ENCODE data around the gene TRAFD1. TPM values are rescaled to one million over a fixed set of nuclear protein-coding genes. Genes with fewer than 3 reads are reported as not detected.

Gene TRAFD1, protein sequence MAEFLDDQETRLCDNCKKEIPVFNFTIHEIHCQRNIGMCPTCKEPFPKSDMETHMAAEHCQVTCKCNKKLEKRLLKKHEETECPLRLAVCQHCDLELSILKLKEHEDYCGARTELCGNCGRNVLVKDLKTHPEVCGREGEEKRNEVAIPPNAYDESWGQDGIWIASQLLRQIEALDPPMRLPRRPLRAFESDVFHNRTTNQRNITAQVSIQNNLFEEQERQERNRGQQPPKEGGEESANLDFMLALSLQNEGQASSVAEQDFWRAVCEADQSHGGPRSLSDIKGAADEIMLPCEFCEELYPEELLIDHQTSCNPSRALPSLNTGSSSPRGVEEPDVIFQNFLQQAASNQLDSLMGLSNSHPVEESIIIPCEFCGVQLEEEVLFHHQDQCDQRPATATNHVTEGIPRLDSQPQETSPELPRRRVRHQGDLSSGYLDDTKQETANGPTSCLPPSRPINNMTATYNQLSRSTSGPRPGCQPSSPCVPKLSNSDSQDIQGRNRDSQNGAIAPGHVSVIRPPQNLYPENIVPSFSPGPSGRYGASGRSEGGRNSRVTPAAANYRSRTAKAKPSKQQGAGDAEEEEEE
- polyA plus RNA-seq (67.6 and 75.6 TPM in 2 replicates), polyA minus RNA-seq (78.2 and 94.5 TPM in 2 replicates)

DNA sequence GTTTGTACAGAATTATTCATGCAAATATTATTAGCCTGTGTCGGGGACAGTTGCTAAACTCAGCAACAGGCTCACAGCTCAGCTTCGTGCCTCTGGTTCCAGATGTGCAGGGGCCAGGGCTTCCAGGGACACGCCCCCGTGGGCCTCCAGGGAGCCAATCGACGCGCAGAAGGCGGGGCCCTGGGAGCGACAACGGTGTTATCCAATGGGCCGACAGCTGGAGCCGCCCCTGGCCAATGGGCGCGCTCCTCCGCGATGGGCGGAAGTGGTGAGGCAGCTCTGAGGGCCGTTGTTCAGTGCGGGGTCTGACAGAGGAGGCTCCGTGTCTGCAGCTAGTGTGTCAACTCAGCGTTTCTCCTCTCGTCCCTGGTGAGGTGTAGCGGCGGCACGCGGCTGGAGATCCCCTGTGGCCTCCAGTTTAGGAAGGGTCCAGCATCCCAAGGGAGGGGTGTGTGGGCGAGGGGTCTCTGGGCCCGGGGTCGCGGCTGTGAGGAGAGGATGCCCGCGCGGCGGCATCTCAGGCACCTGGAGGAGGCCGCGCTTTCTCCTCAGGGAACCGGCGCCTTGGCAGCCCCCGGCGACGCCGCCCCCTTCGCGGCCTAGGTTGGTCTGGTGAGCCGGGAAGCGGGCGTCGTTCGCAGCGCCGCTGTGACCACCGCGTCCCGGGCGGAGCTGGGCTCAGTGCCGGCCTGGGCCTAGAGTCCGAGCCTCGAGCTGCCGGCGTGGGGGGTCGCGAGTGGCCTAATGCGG lies at the start of gene TRAFD1:
TRAFD1 (plus strand) TSS at position 311 of the 750 bp plus-strand sequence. CDS start 4,963 bp downstream, outside the sequence.
- Histone ChIP-seq H3K9ac (ENCODE audit: low read length) (peak within 1 kb of the TSS; percentile 93), H3K9me2 (ENCODE audit: insufficient read depth, low read length) (no peaks in the 10 kb centered on the region)

More for the DNA sequence above, at the start of gene TRAFD1:
- peak within 1 kb of the TSS; percentile 93 for H3K27ac ChIP-seq (ENCODE audit: low read length)
- TF ChIP-seq MXI1 (conservative IDR thresholded peaks at IDR 0.05; ENCODE audit: poor library complexity, severe bottlenecking), result peak; percentile 89
- peak; percentile 100 for TF ChIP-seq POLR2AphosphoS5 (IDR thresholded peaks at IDR 0.05)
- no peak for TF ChIP-seq EZH2 (IDR thresholded peaks at IDR 0.05; ENCODE audit: borderline replicate concordance, insufficient read depth, low read length, poor library complexity, severe bottlenecking)
- TF ChIP-seq RAD21 (conservative IDR thresholded peaks at IDR 0.05), result peak; percentile 49
- TF ChIP-seq, protein P1, sequence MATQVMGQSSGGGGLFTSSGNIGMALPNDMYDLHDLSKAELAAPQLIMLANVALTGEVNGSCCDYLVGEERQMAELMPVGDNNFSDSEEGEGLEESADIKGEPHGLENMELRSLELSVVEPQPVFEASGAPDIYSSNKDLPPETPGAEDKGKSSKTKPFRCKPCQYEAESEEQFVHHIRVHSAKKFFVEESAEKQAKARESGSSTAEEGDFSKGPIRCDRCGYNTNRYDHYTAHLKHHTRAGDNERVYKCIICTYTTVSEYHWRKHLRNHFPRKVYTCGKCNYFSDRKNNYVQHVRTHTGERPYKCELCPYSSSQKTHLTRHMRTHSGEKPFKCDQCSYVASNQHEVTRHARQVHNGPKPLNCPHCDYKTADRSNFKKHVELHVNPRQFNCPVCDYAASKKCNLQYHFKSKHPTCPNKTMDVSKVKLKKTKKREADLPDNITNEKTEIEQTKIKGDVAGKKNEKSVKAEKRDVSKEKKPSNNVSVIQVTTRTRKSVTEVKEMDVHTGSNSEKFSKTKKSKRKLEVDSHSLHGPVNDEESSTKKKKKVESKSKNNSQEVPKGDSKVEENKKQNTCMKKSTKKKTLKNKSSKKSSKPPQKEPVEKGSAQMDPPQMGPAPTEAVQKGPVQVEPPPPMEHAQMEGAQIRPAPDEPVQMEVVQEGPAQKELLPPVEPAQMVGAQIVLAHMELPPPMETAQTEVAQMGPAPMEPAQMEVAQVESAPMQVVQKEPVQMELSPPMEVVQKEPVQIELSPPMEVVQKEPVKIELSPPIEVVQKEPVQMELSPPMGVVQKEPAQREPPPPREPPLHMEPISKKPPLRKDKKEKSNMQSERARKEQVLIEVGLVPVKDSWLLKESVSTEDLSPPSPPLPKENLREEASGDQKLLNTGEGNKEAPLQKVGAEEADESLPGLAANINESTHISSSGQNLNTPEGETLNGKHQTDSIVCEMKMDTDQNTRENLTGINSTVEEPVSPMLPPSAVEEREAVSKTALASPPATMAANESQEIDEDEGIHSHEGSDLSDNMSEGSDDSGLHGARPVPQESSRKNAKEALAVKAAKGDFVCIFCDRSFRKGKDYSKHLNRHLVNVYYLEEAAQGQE (IDR thresholded peaks at IDR 0.05; ENCODE audit: borderline replicate concordance), result peak; percentile 89
- peak; percentile 97 for TF ChIP-seq TAF1 (IDR thresholded peaks at IDR 0.05; ENCODE audit: low read depth)
- TF ChIP-seq, protein P2, sequence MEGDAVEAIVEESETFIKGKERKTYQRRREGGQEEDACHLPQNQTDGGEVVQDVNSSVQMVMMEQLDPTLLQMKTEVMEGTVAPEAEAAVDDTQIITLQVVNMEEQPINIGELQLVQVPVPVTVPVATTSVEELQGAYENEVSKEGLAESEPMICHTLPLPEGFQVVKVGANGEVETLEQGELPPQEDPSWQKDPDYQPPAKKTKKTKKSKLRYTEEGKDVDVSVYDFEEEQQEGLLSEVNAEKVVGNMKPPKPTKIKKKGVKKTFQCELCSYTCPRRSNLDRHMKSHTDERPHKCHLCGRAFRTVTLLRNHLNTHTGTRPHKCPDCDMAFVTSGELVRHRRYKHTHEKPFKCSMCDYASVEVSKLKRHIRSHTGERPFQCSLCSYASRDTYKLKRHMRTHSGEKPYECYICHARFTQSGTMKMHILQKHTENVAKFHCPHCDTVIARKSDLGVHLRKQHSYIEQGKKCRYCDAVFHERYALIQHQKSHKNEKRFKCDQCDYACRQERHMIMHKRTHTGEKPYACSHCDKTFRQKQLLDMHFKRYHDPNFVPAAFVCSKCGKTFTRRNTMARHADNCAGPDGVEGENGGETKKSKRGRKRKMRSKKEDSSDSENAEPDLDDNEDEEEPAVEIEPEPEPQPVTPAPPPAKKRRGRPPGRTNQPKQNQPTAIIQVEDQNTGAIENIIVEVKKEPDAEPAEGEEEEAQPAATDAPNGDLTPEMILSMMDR (IDR thresholded peaks at IDR 0.05; ENCODE audit: poor library complexity, severe bottlenecking), result no peak
- peak; percentile 52 for TF ChIP-seq EP300 (conservative IDR thresholded peaks at IDR 0.05; ENCODE audit: poor library complexity, severe bottlenecking)
- TF ChIP-seq SMC3 (conservative IDR thresholded peaks at IDR 0.05; ENCODE audit: poor library complexity), result peak; percentile 55
- H3K36me3 ChIP-seq (ENCODE audit: insufficient read depth, low read length), result no peaks in the 10 kb centered on the region
- no peaks in the 10 kb centered on the region for H4K20me1 ChIP-seq (ENCODE audit: insufficient read depth)
- peaks cover 12% of the 10 kb centered on the region for H3K79me2 ChIP-seq (replicated peaks; ENCODE audit: insufficient read depth, low read length)
- H3K27me3 ChIP-seq (ENCODE audit: insufficient read depth, low read depth, low read length), result no peaks in the 10 kb centered on the region
- H3K9me3 ChIP-seq (ENCODE audit: low read length), result no peaks in the 10 kb centered on the region
- H3F3A ChIP-seq (ENCODE audit: insufficient read depth, low read length, poor library complexity, severe bottlenecking), result no peaks in the 10 kb centered on the region
- H2AFZ ChIP-seq (ENCODE audit: low read depth, low read length), result peak within 1 kb of the TSS; percentile 95
- H3K4me2 ChIP-seq (ENCODE audit: low read length), result peak within 1 kb of the TSS; percentile 88
- peak within 1 kb of the TSS; percentile 96 for H3K4me3 ChIP-seq (ENCODE audit: low read length)
